Measurements from ENCODE around the gene HBG1. TPM values are rescaled to one million over a fixed set of nuclear protein-coding genes. Genes with fewer than 3 reads are reported as not detected.

HBG1 gene
- total and polyA plus RNA-seq, 10 of the 15 experiments (the other 5 are each of a cell fraction or from before 2014, with no cell fraction given), result 0.84 to 2.3 (median 1.9) TPM; not detected in 5

DNA sequence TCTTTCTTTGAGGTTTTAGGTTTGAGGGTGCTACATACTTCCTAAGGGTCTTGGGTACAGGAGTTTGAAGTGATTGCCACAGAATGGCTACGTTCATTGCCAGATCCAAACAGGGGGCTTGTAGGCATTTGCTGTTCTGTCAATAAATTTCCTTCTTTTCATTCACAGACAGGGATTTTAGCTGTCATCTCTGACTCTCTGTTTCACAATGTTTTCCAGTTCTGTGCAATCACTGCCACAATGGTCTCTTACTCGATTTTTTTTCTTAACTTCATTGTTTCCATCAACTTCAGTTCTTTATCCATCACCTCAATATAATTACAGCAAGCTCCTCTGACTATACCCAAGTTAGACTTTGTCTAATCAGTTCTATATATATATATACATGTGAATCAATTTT lies 9.2 kb downstream of the HBG1 start:
- no peak for ATAC-seq
- no TSS peak for BruUV-seq (replicated peaks)
- TF ChIP-seq ZBED1 (IDR thresholded peaks at IDR 0.05; ENCODE audit: borderline replicate concordance), result no peak
- TF ChIP-seq NR2C2 (IDR thresholded peaks at IDR 0.05; ENCODE audit: borderline replicate concordance, control insufficient read depth, insufficient read length, low read depth), result no peak

DNA sequence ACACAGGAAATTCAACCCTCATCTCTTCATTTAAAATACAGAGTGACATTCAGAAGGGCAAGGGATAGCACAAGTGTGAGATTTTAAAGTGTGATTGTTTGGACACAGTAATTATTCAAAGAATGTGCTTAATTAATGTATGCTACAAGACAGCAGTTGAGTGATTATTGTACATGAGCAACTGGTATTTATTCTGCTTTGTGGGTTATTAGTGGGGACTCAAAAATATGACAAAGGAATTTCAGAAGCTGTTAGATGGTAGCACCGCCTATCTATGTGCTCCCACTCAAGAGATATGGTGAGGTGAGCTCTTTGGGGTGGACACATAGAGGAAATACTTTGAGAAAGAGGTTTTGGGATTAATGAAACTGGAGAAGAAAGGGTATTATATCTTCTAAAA lies 9.6 kb downstream of the HBG1 start:
- no peak for TF ChIP-seq SREBF1 (IDR thresholded peaks at IDR 0.05; ENCODE audit: low read length)
- TF ChIP-seq, protein P1, sequence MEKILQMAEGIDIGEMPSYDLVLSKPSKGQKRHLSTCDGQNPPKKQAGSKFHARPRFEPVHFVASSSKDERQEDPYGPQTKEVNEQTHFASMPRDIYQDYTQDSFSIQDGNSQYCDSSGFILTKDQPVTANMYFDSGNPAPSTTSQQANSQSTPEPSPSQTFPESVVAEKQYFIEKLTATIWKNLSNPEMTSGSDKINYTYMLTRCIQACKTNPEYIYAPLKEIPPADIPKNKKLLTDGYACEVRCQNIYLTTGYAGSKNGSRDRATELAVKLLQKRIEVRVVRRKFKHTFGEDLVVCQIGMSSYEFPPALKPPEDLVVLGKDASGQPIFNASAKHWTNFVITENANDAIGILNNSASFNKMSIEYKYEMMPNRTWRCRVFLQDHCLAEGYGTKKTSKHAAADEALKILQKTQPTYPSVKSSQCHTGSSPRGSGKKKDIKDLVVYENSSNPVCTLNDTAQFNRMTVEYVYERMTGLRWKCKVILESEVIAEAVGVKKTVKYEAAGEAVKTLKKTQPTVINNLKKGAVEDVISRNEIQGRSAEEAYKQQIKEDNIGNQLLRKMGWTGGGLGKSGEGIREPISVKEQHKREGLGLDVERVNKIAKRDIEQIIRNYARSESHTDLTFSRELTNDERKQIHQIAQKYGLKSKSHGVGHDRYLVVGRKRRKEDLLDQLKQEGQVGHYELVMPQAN (conservative IDR thresholded peaks at IDR 0.05), result no peak
- no peak for TF ChIP-seq YY1 (IDR thresholded peaks at IDR 0.05; ENCODE audit: low read depth, low read length)
- no peak for TF ChIP-seq KLF5 (IDR thresholded peaks at IDR 0.05; ENCODE audit: partially characterized antibody)
- TF ChIP-seq SMC3 (IDR thresholded peaks at IDR 0.05; ENCODE audit: borderline replicate concordance, low read length), result no peak
- TF ChIP-seq EGR1 (IDR thresholded peaks at IDR 0.05; ENCODE audit: borderline replicate concordance in 1 of 2, low read depth in 2 of 2, low read length in 2 of 2), result no peak
- TF ChIP-seq DPF2 (IDR thresholded peaks at IDR 0.05), result no peak
- no peak for TF ChIP-seq HDAC6 (IDR thresholded peaks at IDR 0.05; ENCODE audit: unreplicated experiment)
- TF ChIP-seq NFXL1 (IDR thresholded peaks at IDR 0.05; ENCODE audit: borderline replicate concordance), result no peak
- no peak overlapping the region for H2AFZ ChIP-seq (ENCODE audit: control insufficient read depth, low read depth, low read length)
- no peak overlapping the region for H3K9ac ChIP-seq (ENCODE audit: control insufficient read depth, insufficient read depth, low read length)
- no peaks in the 10 kb centered on the region for H3K36me3 ChIP-seq (ENCODE audit: control insufficient read depth in 2 of 2, insufficient read depth in 2 of 2, low read length in 1 of 2)
- in situ Hi-C loops (cut with MboI) (no loop called here), intact Hi-C loops (cut with micrococcal nuclease; ENCODE audit: unreplicated experiment) (no loop called here)
- no peaks in the 10 kb centered on the region for H3K9me3 ChIP-seq (replicated peaks; ENCODE audit: control insufficient read depth, insufficient read depth, low read length)
- no peaks in the 10 kb centered on the region; a peak in 1 of 4 replicates for H3K27me3 ChIP-seq (replicated peaks in 1 of 2; ENCODE audit: control insufficient read depth in 2 of 2, insufficient read depth in 2 of 2, low read length in 1 of 2)
- no peak overlapping the region for H3K27ac ChIP-seq (ENCODE audit: control insufficient read depth, insufficient read depth)
- H3K4me1 ChIP-seq (ENCODE audit: control insufficient read depth, insufficient read depth, low read length), result no peaks in the 10 kb centered on the region
- DNase-seq (ENCODE audit: low read depth, low spot score), result no peak
- no peak for ATAC-seq
- ChIA-PET POLR2A (no interaction called here), RAD21 (ENCODE audit: unreplicated experiment) (no interaction called here), SMC1A (ENCODE audit: uncharacterized antibody, unreplicated experiment) (interaction anchor here (1.4 kb wide), 1 partner anchor 130 kb away, joined by 3 read pairs; no protein-coding TSS in a partner anchor), CTCF (interaction anchor here (1.4 kb wide), 1 partner anchor 39 kb away, joined by 4 read pairs; the partner anchor contains the start of gene OR51V1)
- no peak overlapping the region for H3K4me2 ChIP-seq (ENCODE audit: control insufficient read depth, insufficient read depth)
- no peaks in the 10 kb centered on the region for H4K20me1 ChIP-seq (ENCODE audit: control insufficient read depth, insufficient read depth)
- WGBS (ENCODE audit: insufficient coverage, insufficient replicate concordance, low lambda C conversion rate, missing lambda C conversion rate), result 0% methylated on average over 1 of the region's 1 CpG
- FAIRE-seq, result no peak
- BruUV-seq (replicated peaks), result no TSS peak
- no peaks in the 10 kb centered on the region for H3K79me2 ChIP-seq (ENCODE audit: control insufficient read depth, insufficient read depth, low read length)
- no peak overlapping the region for H3K4me3 ChIP-seq

More for the DNA sequence above, 9.2 kb downstream of the HBG1 start:
- no peak overlapping the region for H3K27ac ChIP-seq (ENCODE audit: control insufficient read depth, insufficient read depth)
- H3K9me3 ChIP-seq (replicated peaks; ENCODE audit: control insufficient read depth, insufficient read depth, low read length), result no peaks in the 10 kb centered on the region
- no peaks in the 10 kb centered on the region for H3K36me3 ChIP-seq (ENCODE audit: control insufficient read depth in 2 of 2, insufficient read depth in 2 of 2, low read length in 1 of 2)
- DNase-seq (ENCODE audit: low read depth, low spot score) (no peak), FAIRE-seq (no peak)
- no peak overlapping the region for H3K9ac ChIP-seq (ENCODE audit: control insufficient read depth, insufficient read depth, low read length)
- no peaks in the 10 kb centered on the region for H3K79me2 ChIP-seq (ENCODE audit: control insufficient read depth, insufficient read depth, low read length)
- no peak overlapping the region for H2AFZ ChIP-seq (ENCODE audit: control insufficient read depth, low read depth, low read length)
- H3K4me2 ChIP-seq (ENCODE audit: control insufficient read depth, insufficient read depth), result no peak overlapping the region
- no peak overlapping the region for H3K4me3 ChIP-seq
- intact Hi-C loops (cut with micrococcal nuclease; ENCODE audit: unreplicated experiment), result no loop called here
- no peaks in the 10 kb centered on the region for H3K4me1 ChIP-seq (ENCODE audit: control insufficient read depth, insufficient read depth, low read length)
- H3K27me3 ChIP-seq (replicated peaks in 1 of 2; ENCODE audit: control insufficient read depth in 2 of 2, insufficient read depth in 2 of 2, low read length in 1 of 2), result no peaks in the 10 kb centered on the region; a peak in 1 of 4 replicates
- ChIA-PET POLR2A (no interaction called here), CTCF (interaction anchor here (1.4 kb wide), 1 partner anchor 39 kb away, joined by 4 read pairs; the partner anchor contains the start of gene OR51V1), RAD21 (ENCODE audit: unreplicated experiment) (no interaction called here), SMC1A (ENCODE audit: uncharacterized antibody, unreplicated experiment) (interaction anchor here (1.0 to 1.4 kb wide), 2 partner anchors 50 to 130 kb away, joined by 3 to 4 read pairs; no protein-coding TSS in a partner anchor)
- in situ Hi-C loops (cut with MboI), result no loop called here
- WGBS (ENCODE audit: insufficient coverage, insufficient replicate concordance, low lambda C conversion rate, missing lambda C conversion rate), result 0% methylated on average over 2 of the region's 2 CpGs
- H4K20me1 ChIP-seq (ENCODE audit: control insufficient read depth, insufficient read depth), result no peaks in the 10 kb centered on the region

Data from GM12878 (cell line).